Measurements from ENCODE around the gene HEXD.
"Not testable (repeated sequence)": the region's sequence is repeated elsewhere in the genome, so short reads cannot be mapped to it uniquely, and the experiment has no call there.

- TF ChIP-seq CTCF, POLR2A (IDR thresholded peaks at IDR 0.05): not testable (repeated sequence)
Measured at GRCh38 chr17:82453151-82453550, 35.0 kb downstream of the HEXD start.

All from esophagus squamous epithelium (tissue), 4 donors.